ENCODE results near the gene MRAP2.

GRCh38 chr6:84003654-84004053 is 29.9 kb upstream of the MRAP2 start:
- TF ChIP-seq CTCF (conservative IDR thresholded peaks at IDR 0.05; ENCODE audit: low read depth in 2 of 2) (no peak), REST (IDR thresholded peaks at IDR 0.05; ENCODE audit: unreplicated experiment) (no peak), EZH2 (IDR thresholded peaks at IDR 0.05; ENCODE audit: low read depth, unreplicated experiment) (no peak), EZH2phosphoT487 (IDR thresholded peaks at IDR 0.05; ENCODE audit: unreplicated experiment) (no peak), NANOG (IDR thresholded peaks at IDR 0.05; ENCODE audit: borderline replicate concordance) (no peak), POLR2AphosphoS5 (IDR thresholded peaks at IDR 0.05; ENCODE audit: low read depth) (no peak), CREB1 (CRISPR knock-in tag; IDR thresholded peaks at IDR 0.05; ENCODE audit: low read depth) (no peak)

Data from GM23338 (cell line).